ENCODE measurements around the gene CHPT1. TPM values are rescaled to one million over a fixed set of nuclear protein-coding genes. Genes with fewer than 3 reads are reported as not detected.

The CHPT1 gene
- polyA plus RNA-seq, 1 donor from 2014 or later, result 50.9 TPM

GRCh38 chr12:101775816-101776215, 78.4 kb downstream of the CHPT1 start:
- no peak overlapping the region for H3K4me3 Mint-ChIP-seq
- H3K36me3 Mint-ChIP-seq, result peaks cover 18% of the 10 kb centered on the region
- no peaks in the 10 kb centered on the region for H3K27me3 Mint-ChIP-seq
- H3K9me3 Mint-ChIP-seq, result no peaks in the 10 kb centered on the region
- H3K27ac Mint-ChIP-seq, result no peak overlapping the region
- peaks cover 6 to 9% (median 7%) of the 10 kb centered on the region in 3 donors for H3K4me1 Mint-ChIP-seq

GRCh38 chr12:101777485-101777884, 80.0 kb downstream of the CHPT1 start:
- H3K4me3 Mint-ChIP-seq, result no peak overlapping the region
- peak overlapping the region in 2 of 3 donors; percentile 51 to 59 for H3K27ac Mint-ChIP-seq
- no peaks in the 10 kb centered on the region for H3K9me3 Mint-ChIP-seq
- H3K27me3 Mint-ChIP-seq, result no peaks in the 10 kb centered on the region
- H3K4me1 Mint-ChIP-seq, result peaks cover 8 to 9% (median 9%) of the 10 kb centered on the region in 3 donors
- H3K36me3 Mint-ChIP-seq, result peaks cover 13% of the 10 kb centered on the region

DNA sequence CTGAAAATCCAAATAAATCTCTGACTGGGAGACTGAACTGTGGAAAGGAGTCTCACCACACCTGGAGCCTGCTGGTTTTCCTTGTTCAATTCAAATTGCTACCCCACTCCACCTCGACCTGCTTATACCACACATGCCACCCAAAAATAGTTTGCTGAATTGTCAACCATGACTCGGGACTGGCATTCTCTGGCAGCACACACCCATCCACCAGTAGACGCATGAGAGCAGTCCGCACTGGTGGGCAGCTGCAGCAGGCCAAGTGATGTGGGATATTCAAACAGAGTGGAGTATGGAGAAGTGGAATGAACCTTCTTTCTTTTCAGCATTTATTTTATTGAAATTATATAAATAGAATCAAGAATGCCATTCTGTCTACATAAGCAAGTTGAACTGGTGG, 80.5 kb downstream of the CHPT1 start:
- Mint-ChIP-seq H3K36me3 (peaks cover 13% of the 10 kb centered on the region), H3K27me3 (no peaks in the 10 kb centered on the region), H3K4me3 (no peak overlapping the region), H3K4me1 (peaks cover 8 to 9% (median 9%) of the 10 kb centered on the region in 3 donors), H3K27ac (peak overlapping the region in 1 of 3 donors; percentile 34), H3K9me3 (no peaks in the 10 kb centered on the region)

Other genes with a start within 250 kb of the CHPT1 start
- gene SPIC, start 222.3 kb upstream of the CHPT1 start, polyA plus RNA-seq, result not detected
- not detected for gene MYBPC1, start 102.7 kb upstream of the CHPT1 start, polyA plus RNA-seq
- gene SYCP3, start 41.8 kb downstream of the CHPT1 start, polyA plus RNA-seq, result 0.33 TPM
- 28.0 TPM for gene GNPTAB, start 133.3 kb downstream of the CHPT1 start, polyA plus RNA-seq
- gene DRAM1, start 179.9 kb downstream of the CHPT1 start, polyA plus RNA-seq, result 7.4 TPM